GM12873 (cell line): ENCODE measurements around the gene INSIG1.
A peak's percentile ranks its signal among the peaks of the same experiment; 100 is the strongest.

ENCODE experiments used
- CTCF ChIP-seq: IDR thresholded peaks from 2 replicates; pipeline ENCODE4 v1.5.1; 2012; ENCODE audit warnings: low read depth, mild to moderate bottlenecking, moderate library complexity, low read length, control low read depth; ENCODE audit not compliant: insufficient read depth; ENCODE audit errors: missing control alignments

INSIG1 gene

GRCh38 chr7:155343150-155343549 is 45.5 kb downstream of the INSIG1 start:
- no peak for TF ChIP-seq CTCF

GRCh38 chr7:155343661-155344121 is 46.0 kb downstream of the INSIG1 start:
- no peak for TF ChIP-seq CTCF

- TF ChIP-seq CTCF: no peak
These were observed 46.6 kb downstream of the INSIG1 start for GRCh38 chr7:155344270-155344617.

- peak; percentile 83 for TF ChIP-seq CTCF
These were observed 47.1 kb downstream of the INSIG1 start for GRCh38 chr7:155344618-155345433.

GRCh38 chr7:155345490-155345889 is 47.8 kb downstream of the INSIG1 start:
- no peak for TF ChIP-seq CTCF

GRCh38 chr7:155346285-155346684 is 48.6 kb downstream of the INSIG1 start:
- TF ChIP-seq CTCF: no peak

- TF ChIP-seq CTCF: no peak
These were observed 51.1 kb downstream of the INSIG1 start for GRCh38 chr7:155348806-155349205.
